NCI-H460 (cell line): ENCODE data around the gene LYZL2. TPM values are rescaled to one million over a fixed set of nuclear protein-coding genes. Genes with fewer than 3 reads are reported as not detected.
"Not testable (repeated sequence)": the region's sequence is repeated elsewhere in the genome, so short reads cannot be mapped to it uniquely, and the experiment has no call there.

Source experiments
- DNase-seq: peaks from one replicate; pipeline ENCODE4 v3.0.0-alpha.2; 2016; ENCODE audit warnings: low read depth; ENCODE audit errors: extremely low read depth
- total RNA-seq: library from RNA; depleted of rRNA; stranded (reverse); fragments of >200 nt; shearing (Covaris generic); gene quantifications from 2 replicates; pipeline ENCODE4 v1.2.3, GENCODE V29; 2014

Gene LYZL2
- total RNA-seq, 1 experiment from 2014 or later: not detected

DNA sequence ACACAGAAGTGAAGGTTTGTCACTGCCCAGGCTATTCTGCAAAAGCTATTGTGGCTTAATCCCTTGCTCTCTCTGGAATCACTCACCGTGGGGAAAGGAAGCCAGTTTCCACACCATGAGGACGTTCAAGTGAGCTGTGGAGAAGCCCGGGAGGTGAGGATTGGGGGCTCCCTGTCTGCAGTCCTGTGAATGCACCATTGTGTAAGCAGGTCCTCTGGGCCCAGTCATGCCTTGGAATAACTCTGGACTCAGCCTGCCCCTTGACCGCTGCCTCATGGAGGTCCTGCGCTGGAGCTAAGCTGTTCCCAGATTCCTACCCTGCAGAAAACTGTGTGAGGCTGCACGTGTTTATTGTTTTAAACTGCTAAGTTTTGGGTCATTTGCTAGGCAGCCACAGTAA lies 33.5 kb downstream of the LYZL2 start:
- DNase-seq: no peak

DNA sequence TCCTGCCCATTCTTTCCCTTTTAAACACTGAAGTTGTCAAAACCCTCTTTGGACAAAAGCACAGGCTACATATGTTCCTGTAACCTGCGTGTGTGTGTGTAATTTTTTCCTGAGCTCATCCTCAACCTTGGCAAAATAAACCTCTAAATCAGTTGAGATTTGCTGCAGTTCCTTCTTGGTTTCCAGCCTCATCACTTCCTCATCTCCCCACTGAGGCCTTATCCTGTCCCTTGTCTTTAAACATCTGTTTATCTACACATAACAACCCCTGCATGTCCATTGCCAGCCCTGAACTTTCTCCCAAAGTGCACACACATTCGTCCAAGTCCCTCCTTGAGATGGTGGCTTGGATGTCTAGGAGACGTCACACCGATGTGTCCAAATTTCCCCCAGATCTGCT lies 35.5 kb downstream of the LYZL2 start:
- DNase-seq: no peak

GRCh38 chr10:30592770-30593169 lies 36.8 kb downstream of the LYZL2 start:
- DNase-seq: not testable (repeated sequence)

- DNase-seq: peak; percentile 43
These were observed 38.3 kb downstream of the LYZL2 start for GRCh38 chr10:30591249-30591670.

DNA sequence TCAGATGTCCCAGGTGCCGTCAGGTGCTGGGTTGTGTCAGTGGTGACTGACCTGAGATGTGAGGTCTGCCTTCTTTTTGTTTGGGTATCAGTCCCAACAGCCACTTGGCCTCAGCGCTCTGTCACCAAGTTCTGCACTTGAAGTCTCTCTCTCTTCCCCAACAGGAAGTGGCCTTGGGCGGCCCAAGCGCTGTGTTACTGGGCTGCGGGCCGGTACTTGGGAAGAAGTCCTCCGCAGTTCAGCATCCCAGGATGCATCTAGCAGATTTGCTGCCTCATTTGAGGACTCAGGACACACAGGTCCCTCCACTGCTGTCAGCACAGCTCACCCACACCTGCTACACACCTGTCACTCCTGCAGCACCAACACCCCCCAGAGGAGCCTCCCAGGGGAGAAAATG lies 40.1 kb downstream of the LYZL2 start:
- no peak for DNase-seq

- DNase-seq: no peak
These were observed 42.0 kb downstream of the LYZL2 start for GRCh38 chr10:30587522-30588031.

DNA sequence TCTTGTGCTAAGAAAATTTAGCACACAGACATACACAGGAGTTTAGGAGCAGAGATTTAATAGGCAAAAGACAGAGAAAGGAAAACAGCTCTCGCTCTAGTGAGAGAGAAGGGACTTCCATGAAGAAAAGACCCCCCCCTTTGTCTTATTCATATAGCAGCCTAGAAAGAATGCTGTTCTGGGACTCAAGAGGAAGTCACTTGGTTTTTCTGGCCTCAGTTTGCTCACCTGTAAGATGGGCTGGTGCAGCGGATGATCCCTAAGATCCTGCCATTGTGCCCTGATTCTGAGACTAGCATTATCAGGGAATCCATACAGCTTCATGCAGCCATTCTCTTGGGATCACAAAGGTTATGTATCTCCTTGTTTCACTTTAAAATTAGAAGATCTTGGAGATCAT lies 42.7 kb downstream of the LYZL2 start:
- no peak for DNase-seq

- peak; percentile 41 for DNase-seq
These were observed 45.7 kb downstream of the LYZL2 start for GRCh38 chr10:30583778-30584415.

DNA sequence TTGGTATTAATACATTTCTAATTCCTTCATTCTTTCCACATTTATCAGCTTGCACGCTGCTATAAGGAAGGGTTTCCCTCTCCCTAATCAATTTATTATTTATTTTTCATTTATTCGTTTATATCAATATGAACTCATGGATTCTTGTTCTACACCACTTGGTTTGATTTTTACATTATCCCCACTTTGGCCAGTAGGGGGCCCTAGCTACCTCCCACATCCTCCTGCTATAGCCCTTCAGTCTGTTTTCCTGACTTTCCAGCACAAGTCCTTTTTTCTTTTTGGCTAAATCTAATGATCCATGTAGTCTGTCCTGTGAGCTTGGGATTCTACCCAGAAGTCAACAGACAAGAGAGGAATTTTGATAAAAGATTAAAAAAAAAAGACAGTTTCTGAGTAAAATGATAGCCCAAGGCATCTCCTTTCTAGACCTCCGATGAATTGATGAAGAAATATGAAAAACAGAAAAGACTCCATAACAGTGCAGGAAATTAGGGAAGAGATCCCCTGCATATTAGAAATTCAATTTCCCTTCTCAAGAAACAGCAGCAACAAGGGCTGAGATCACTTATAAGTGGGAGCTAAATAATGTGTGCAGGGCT lies 47.7 kb downstream of the LYZL2 start:
- DNase-seq: peak; percentile 40

GRCh38 chr10:30580676-30581075 lies 48.9 kb downstream of the LYZL2 start:
- no peak for DNase-seq

GRCh38 chr10:30580241-30580640 lies 49.3 kb downstream of the LYZL2 start:
- DNase-seq: no peak

DNA sequence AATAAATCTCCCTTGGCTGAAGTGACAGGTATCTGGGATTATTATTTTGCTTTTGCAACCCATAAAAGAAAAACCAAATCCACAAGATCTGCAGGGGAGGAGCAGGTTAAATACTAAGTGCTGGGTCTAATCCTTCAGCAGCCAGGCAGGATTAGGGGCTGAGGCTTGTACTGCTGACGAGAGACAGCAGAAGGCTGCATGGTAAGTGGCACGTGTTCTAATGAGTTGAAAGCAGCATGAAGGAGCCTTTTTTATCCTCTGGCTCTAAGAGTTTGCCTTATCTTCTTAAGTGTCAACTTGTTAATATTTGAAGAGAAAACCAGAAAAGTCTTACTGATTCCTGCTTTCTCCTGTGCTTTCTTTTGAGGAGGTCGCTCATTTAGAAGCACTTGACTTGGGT lies 50.0 kb downstream of the LYZL2 start:
- DNase-seq: no peak

- DNase-seq: no peak
These were observed 52.5 kb downstream of the LYZL2 start for GRCh38 chr10:30577048-30577447.

GRCh38 chr10:30576641-30577040 lies 52.9 kb downstream of the LYZL2 start:
- no peak for DNase-seq

- DNase-seq: no peak
These were observed 55.1 kb downstream of the LYZL2 start for GRCh38 chr10:30574432-30574796.

DNA sequence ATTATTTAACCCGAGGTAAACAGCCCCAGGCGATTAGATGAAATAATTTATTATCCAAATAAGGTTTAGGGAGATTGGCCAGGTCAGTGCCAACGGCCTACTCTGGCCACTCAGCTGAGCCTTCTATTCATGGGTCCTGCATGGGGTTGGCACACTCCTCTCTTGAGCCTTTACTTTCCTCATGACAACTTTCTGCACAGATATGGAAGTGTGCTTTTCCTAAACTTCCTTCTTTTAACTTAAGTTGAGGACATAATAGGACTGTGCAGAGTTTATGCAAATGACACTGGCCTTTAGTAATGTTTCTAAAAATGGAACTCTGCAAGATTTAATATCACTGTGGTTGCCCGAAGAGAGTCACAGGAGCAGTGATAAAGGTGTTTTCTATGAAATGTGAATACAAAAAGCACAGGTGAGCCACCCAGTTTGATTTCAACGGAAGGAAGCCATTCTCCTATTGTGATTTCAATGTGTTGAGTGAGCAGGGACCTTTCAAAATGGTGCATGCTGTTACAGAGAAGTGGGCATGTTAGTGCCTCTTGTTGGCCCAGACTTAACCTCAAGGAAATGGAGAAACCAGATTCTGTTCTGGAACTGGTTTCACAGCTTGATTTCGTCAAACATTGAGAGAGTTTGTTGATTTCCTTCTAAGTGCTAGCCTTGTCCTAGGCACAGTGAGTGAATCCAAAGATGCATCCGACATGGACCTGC lies 55.7 kb downstream of the LYZL2 start:
- DNase-seq: no peak

GRCh38 chr10:30565449-30565848 lies 64.1 kb downstream of the LYZL2 start:
- no peak for DNase-seq

DNA sequence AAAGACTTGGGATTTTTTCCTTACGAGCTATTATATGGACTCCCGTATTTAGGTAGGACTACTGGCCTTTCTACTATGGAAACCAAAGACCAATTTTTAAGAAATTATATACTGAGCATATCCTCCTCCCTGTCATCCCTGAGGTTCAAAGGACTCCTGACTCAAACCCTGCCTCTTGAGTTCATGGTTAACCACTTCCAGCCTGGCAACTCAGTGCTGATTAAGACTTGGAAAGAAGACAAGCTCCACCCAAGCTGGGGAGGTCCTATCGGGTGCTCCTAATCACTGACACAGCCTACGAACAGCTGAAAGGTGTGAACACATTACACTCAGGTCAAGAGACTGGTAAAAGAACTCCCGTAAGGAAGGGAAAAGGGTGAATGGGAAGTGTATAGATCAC lies 66.8 kb downstream of the LYZL2 start:
- DNase-seq: no peak
